Neural progenitor cell (in vitro differentiated cells): ENCODE data around the gene USP25. TPM values are rescaled to one million over a fixed set of nuclear protein-coding genes. Genes with fewer than 3 reads are reported as not detected.

ENCODE experiments used
- DNase-seq: peaks from one replicate; pipeline ENCODE4 v3.0.0-alpha.2; 2016; ENCODE audit warnings: low spot score
- H2AFZ ChIP-seq: fragments of 200-600 bp; sonication (generic); replicated peaks from 2 replicates; pipeline ENCODE4 v1.6.1; 2016; ENCODE audit warnings: antibody characterized with exemption
- H3F3A ChIP-seq: fragments of 200-600 bp; sonication (generic); 2 replicates; pipeline ENCODE4 v1.6.1; 2016; ENCODE audit warnings: antibody characterized with exemption, low read depth
- H3K27ac ChIP-seq: fragments of 200-600 bp; sonication (generic); 2 replicates; pipeline ENCODE4 v1.5.1; 2016; ENCODE audit warnings: mild to moderate bottlenecking
- H3K27me3 ChIP-seq: fragments of 200-600 bp; sonication (generic); 2 replicates; pipeline ENCODE4 v1.6.1; 2016; ENCODE audit warnings: mild to moderate bottlenecking, moderate library complexity
- H3K36me3 ChIP-seq: fragments of 200-600 bp; sonication (generic); 2 replicates; pipeline ENCODE4 v1.5.1; 2016
- H3K4me1 ChIP-seq: fragments of 200-600 bp; sonication (generic); 2 replicates; pipeline ENCODE4 v1.6.1; 2016; ENCODE audit warnings: mixed run types
- H3K4me2 ChIP-seq: fragments of 200-600 bp; sonication (generic); 2 replicates; pipeline ENCODE4 v1.6.1; 2016
- H3K4me3 ChIP-seq: fragments of 200-600 bp; sonication (generic); 2 replicates; pipeline ENCODE4 v1.5.1; 2016
- H3K79me2 ChIP-seq: fragments of 200-600 bp; sonication (generic); 2 replicates; pipeline ENCODE4 v1.6.1; 2016; ENCODE audit warnings: low read depth
- H3K9ac ChIP-seq: fragments of 200-600 bp; sonication (generic); 2 replicates; pipeline ENCODE4 v1.6.1; 2016
- H3K9me3 ChIP-seq: fragments of 200-600 bp; sonication (generic); 2 replicates; pipeline ENCODE4 v1.5.1; 2016; ENCODE audit warnings: low read depth
- H4K20me1 ChIP-seq: fragments of 200-600 bp; sonication (generic); 2 replicates; pipeline ENCODE4 v1.6.1; 2016; ENCODE audit warnings: low read depth
- H3K27ac Mint-ChIP-seq: 3 replicates; pipeline ENCODE4 v1.8.0; 2021; ENCODE audit warnings: mixed read lengths
- H3K27me3 Mint-ChIP-seq: 2 replicates; pipeline ENCODE4 v1.8.0; 2022; ENCODE audit warnings: low read depth, mild to moderate bottlenecking, inconsistent platforms, moderate library complexity, mixed read lengths; ENCODE audit not compliant: insufficient read depth
- H3K36me3 Mint-ChIP-seq: 3 replicates; pipeline ENCODE4 v1.8.0; 2021; ENCODE audit warnings: mixed read lengths
- H3K4me1 Mint-ChIP-seq: 3 replicates; pipeline ENCODE4 v1.8.0; 2021; ENCODE audit warnings: mixed read lengths
- H3K4me3 Mint-ChIP-seq: 3 replicates; pipeline ENCODE4 v1.8.0; 2021; ENCODE audit warnings: mild to moderate bottlenecking, moderate library complexity, mixed read lengths
- H3K9me3 Mint-ChIP-seq: 3 replicates; pipeline ENCODE4 v1.8.0; 2020; ENCODE audit warnings: mixed read lengths
- EZH2 ChIP-seq: fragments of 200-600 bp; sonication (generic); IDR thresholded peaks from 2 replicates; pipeline ENCODE4 v1.6.1; 2017; ENCODE audit warnings: antibody characterized with exemption, mild to moderate bottlenecking, moderate library complexity
- EZH2phosphoT487 ChIP-seq: fragments of 200-600 bp; sonication (generic); IDR thresholded peaks from 2 replicates; pipeline ENCODE4 v1.6.1; 2017; ENCODE audit warnings: antibody characterized with exemption
- total RNA-seq: library from RNA; depleted of rRNA; stranded (reverse); fragments of >200 nt; gene quantifications from 2 replicates; pipeline ENCODE4 v1.2.3, GENCODE V29; 2015; ENCODE audit warnings: low replicate concordance
- TF ChIP-seq, protein P1 (sequence below): fragments of 200-600 bp; sonication (generic); IDR thresholded peaks from 2 replicates; pipeline ENCODE4 v1.5.1; 2017; ENCODE audit warnings: antibody characterized with exemption, mild to moderate bottlenecking

The USP25 gene
- total RNA-seq, 1 donor from 2014 or later = 36.4 TPM

- H3K9ac ChIP-seq = no peak overlapping the region
- no peak for DNase-seq
- no peak for TF ChIP-seq EZH2
- TF ChIP-seq EZH2phosphoT487 = no peak
- TF ChIP-seq, protein P1, sequence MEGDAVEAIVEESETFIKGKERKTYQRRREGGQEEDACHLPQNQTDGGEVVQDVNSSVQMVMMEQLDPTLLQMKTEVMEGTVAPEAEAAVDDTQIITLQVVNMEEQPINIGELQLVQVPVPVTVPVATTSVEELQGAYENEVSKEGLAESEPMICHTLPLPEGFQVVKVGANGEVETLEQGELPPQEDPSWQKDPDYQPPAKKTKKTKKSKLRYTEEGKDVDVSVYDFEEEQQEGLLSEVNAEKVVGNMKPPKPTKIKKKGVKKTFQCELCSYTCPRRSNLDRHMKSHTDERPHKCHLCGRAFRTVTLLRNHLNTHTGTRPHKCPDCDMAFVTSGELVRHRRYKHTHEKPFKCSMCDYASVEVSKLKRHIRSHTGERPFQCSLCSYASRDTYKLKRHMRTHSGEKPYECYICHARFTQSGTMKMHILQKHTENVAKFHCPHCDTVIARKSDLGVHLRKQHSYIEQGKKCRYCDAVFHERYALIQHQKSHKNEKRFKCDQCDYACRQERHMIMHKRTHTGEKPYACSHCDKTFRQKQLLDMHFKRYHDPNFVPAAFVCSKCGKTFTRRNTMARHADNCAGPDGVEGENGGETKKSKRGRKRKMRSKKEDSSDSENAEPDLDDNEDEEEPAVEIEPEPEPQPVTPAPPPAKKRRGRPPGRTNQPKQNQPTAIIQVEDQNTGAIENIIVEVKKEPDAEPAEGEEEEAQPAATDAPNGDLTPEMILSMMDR = no peak
- H3K4me1 ChIP-seq = no peaks in the 10 kb centered on the region
- no peak overlapping the region for H3K4me3 ChIP-seq
- H3K36me3 ChIP-seq = no peaks in the 10 kb centered on the region
- H4K20me1 ChIP-seq = no peaks in the 10 kb centered on the region
- peaks cover 10% of the 10 kb centered on the region for H3F3A ChIP-seq
- peaks cover 37% of the 10 kb centered on the region for H3K36me3 Mint-ChIP-seq
- no peak overlapping the region for H3K4me3 Mint-ChIP-seq
- no peak overlapping the region for H3K27ac ChIP-seq
- H3K27me3 ChIP-seq = no peaks in the 10 kb centered on the region
- H3K27me3 Mint-ChIP-seq = no peaks in the 10 kb centered on the region
- H3K9me3 ChIP-seq = no peaks in the 10 kb centered on the region
- H3K27ac Mint-ChIP-seq = no peak overlapping the region
- peaks cover 10% of the 10 kb centered on the region for H3K9me3 Mint-ChIP-seq
- H3K4me2 ChIP-seq = no peak overlapping the region
- no peak overlapping the region for H2AFZ ChIP-seq
- no peaks in the 10 kb centered on the region for H3K4me1 Mint-ChIP-seq
- no peaks in the 10 kb centered on the region for H3K79me2 ChIP-seq
These were observed 91.1 kb downstream of the USP25 start for GRCh38 chr21:15820852-15821379.

DNA sequence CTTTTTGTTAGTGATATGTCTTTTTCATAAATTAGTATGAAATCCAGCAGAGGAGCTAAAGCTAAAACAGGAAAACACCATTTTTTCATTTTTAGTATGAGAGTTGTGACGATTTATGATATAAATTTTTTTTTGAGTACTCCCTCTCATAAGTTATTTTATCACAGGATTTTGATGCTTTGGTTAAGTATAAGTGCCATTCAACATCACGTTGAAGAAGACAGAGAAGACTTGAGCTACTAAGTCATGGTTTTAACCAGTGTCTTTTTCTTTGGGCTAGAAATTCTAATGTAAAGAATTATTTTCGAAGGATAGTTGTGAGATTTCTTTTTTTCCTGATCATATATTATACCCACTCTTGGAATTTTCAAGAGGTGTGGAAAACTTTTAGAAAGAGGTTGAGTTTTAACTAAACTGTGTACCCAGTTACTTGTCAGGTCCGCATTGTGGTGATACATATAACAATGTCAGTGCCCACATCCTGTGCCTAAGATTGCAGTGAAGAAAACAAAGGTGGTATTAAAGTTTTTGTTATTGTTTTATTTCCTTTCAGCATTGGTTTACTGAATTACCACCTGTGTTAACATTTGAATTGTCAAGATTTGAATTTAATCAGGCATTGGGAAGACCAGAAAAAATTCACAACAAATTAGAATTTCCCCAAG lies 93.8 kb downstream of the USP25 start:
- Mint-ChIP-seq H3K36me3 (peaks cover 27% of the 10 kb centered on the region), H3K27ac (no peak overlapping the region), H3K4me3 (no peak overlapping the region), H3K27me3 (no peaks in the 10 kb centered on the region), H3K4me1 (no peaks in the 10 kb centered on the region), H3K9me3 (no peaks in the 10 kb centered on the region)
- Histone ChIP-seq H4K20me1 (no peaks in the 10 kb centered on the region), H3K9me3 (no peaks in the 10 kb centered on the region), H3K27ac (no peak overlapping the region), H3K4me3 (no peak overlapping the region), H2AFZ (no peak overlapping the region), H3K4me1 (no peaks in the 10 kb centered on the region), H3K4me2 (no peak overlapping the region), H3K79me2 (no peaks in the 10 kb centered on the region), H3K27me3 (no peaks in the 10 kb centered on the region), H3F3A (peaks cover 10% of the 10 kb centered on the region), H3K36me3 (no peaks in the 10 kb centered on the region), H3K9ac (no peak overlapping the region)
- no peak for DNase-seq
- TF ChIP-seq, protein P1 = no peak
- TF ChIP-seq EZH2phosphoT487 (no peak), EZH2 (no peak)

- H3K27me3 Mint-ChIP-seq = no peaks in the 10 kb centered on the region
- no peak overlapping the region for H3K4me3 Mint-ChIP-seq
- no peaks in the 10 kb centered on the region for H3K9me3 Mint-ChIP-seq
- no peak overlapping the region for H3K27ac Mint-ChIP-seq
- no peak overlapping the region for H3K27ac ChIP-seq
- no peaks in the 10 kb centered on the region for H3K36me3 ChIP-seq
- no peak for DNase-seq
- no peaks in the 10 kb centered on the region for H4K20me1 ChIP-seq
- no peak overlapping the region for H3K4me3 ChIP-seq
- H2AFZ ChIP-seq = no peak overlapping the region
- H3F3A ChIP-seq = peaks cover 10% of the 10 kb centered on the region
- no peak overlapping the region for H3K9ac ChIP-seq
- no peaks in the 10 kb centered on the region for H3K4me1 ChIP-seq
- H3K9me3 ChIP-seq = no peaks in the 10 kb centered on the region
- no peaks in the 10 kb centered on the region for H3K79me2 ChIP-seq
- TF ChIP-seq, protein P1 = no peak
- TF ChIP-seq EZH2 (no peak), EZH2phosphoT487 (no peak)
- no peak overlapping the region for H3K4me2 ChIP-seq
- H3K4me1 Mint-ChIP-seq = no peaks in the 10 kb centered on the region
- no peaks in the 10 kb centered on the region for H3K27me3 ChIP-seq
- H3K36me3 Mint-ChIP-seq = peaks cover 22% of the 10 kb centered on the region
These were observed 95.9 kb downstream of the USP25 start for GRCh38 chr21:15825700-15826099.
